NCI-H1048 (cell line): ENCODE data around the gene CTRL.

ENCODE experiments used
- DNase-seq: peaks from one replicate; lab custom pipeline; 2025; lab: John Stamatoyannopoulos, UW

The CTRL gene

DNA sequence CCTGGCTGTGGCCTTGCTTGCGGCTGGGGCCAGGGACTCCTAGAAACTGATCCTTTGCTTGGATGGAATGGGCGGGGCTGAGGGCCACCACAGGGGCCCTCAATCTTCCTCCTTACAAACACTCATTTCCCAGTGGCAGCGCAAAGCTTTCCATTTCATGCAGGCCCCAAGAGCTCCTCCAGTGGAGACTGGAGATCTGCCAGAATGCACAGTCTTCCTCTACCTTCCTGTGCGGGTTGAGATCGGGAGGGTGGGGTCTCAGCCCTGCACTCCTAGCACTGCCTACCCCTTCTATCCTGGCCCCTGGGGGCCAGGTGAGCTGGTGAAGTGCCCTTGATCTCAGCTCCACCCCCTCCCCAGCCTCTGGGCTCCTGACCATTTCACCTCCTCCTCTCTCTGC lies 45.3 kb downstream of the CTRL start:
- DNase-seq = no peak

DNA sequence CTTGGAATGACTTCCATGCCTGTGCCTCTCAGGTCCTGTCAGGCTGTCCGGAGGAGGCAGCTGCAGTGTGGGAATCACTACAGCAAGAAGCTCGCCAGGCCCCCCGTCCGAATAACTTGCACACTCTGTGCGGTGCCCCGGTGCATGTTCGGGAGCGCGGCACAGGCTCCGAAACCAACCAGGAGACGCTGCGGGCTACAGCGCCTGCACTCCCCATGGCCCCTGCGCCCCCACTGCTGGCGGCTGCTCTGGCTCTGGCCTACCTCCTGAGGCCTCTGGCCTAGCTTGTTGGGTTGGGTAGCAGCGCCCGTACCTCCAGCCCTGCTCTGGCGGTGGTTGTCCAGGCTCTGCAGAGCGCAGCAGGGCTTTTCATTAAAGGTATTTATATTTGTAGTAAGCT lies 45.7 kb downstream of the CTRL start:
- DNase-seq = no peak

DNA sequence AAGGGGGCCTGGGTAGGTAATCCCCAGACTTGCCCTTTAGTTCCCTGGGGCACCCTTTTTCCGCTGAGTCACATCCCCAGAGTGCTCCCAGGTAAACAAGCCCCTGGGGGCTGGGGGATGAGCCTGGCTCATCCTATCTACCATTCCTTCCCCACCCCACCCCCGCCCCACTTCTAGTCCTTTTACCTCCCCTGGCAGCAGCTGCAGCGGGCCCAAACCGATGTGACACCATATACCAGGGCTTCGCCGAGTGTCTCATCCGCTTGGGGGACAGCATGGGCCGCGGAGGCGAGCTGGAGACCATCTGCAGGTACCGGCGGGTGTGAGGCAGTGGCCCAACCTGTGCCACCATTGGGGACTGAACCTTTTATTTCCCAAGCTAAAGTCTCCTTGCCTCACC lies 46.1 kb downstream of the CTRL start:
- DNase-seq = no peak

DNA sequence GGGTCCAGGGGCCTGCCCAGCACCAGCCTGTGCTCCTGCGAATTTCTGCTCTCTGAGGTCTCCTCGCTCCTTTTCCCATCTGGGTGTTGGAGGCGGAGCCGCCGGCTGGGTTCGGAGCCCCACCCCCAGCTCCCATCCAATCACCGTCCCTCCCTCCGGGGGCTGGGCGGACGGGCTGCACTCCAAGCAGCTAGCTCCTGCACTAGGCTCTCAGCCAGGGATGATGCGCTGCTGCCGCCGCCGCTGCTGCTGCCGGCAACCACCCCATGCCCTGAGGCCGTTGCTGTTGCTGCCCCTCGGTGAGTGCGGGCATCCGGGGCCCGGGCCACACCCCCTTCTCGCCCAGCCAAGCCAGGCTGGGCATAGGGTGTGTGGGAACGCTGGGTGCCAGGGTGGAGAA lies 47.0 kb downstream of the CTRL start, which contains the start of gene NRN1L:
Gene NRN1L (plus strand): TSS at position 202 of the 400 bp plus-strand sequence. CDS start 19 bp downstream, at position 221.
- DNase-seq = peak; percentile 38

DNA sequence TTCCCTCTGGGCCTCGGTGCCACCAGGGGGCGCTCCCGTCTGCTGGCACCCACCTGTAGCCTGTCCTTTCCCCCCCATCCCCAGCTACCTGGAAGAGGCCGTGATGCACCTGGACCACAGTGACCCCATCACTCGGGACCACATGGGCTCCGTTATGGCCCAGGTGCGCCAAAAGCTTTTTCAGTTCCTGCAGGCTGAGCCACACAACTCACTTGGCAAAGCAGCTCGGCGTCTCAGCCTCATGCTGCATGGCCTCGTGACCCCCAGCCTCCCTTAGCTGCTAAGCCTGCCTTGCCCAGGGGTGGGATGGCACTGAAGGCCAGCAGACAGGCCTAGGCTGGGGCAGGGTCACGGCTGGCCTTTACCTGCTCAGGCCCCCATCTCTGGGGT lies 47.8 kb downstream of the CTRL start:
- DNase-seq = no peak

DNA sequence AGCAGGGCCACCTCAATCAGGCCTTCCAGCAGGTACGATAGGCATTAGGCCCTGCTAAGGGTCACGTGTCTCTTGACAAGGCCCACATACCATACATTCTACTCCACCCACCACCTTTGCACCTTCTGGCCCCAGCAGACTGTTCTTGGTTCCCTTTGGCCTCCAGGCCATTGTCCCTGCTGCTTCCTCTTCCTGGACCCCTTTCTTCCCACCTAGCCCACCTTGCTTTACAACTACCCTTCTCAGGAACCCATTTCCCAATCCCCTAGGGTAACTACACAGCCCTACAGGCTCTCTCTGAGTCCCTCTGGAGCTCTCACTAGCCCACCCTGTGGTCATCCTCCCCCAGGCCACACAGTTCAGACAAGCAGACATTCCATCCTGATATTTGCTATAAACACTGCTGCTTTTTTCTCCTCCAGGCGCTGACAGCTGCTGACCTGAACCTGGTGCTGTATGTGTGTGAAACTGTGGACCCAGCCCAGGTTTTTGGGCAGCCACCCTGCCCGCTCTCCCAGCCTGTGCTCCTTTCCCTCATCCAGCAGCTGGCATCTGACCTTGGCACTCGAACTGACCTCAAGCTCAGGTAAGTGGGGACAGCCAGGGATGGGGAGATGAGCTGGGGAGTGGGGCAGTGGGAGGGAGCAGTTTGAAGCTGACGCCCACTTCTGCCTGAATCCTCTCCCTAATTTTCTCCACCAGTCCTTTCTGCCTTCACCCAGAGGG lies 48.4 kb downstream of the CTRL start:
- no peak for DNase-seq

DNA sequence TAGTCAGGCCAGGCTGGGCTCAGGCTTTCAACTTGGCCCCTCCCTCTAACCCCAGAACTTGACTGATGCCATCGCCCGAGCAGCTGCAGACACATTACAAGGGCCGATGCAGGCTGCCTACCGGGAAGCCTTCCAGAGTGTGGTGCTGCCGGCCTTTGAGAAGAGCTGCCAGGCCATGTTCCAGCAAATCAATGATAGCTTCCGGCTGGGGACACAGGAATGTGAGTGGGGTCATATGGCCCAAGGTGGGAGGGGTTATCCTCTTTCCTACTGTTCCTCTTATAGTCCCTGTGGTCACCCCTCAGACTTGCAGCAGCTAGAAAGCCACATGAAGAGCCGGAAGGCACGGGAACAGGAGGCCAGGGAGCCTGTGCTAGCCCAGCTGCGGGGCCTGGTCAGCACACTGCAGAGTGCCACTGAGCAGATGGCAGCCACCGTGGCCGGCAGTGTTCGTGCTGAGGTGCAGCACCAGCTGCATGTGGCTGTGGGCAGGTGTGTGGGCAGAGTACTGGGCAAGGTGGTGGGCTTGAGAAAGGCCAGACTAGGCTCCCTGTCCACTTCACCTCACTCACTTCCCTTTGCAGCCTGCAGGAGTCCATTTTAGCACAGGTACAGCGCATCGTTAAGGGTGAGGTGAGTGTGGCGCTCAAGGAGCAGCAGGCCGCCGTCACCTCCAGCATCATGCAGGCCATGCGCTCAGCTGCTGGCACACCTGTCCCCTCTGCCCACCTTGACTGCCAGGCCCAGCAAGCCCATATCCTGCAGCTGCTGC lies 49.1 kb downstream of the CTRL start:
- no peak for DNase-seq

DNA sequence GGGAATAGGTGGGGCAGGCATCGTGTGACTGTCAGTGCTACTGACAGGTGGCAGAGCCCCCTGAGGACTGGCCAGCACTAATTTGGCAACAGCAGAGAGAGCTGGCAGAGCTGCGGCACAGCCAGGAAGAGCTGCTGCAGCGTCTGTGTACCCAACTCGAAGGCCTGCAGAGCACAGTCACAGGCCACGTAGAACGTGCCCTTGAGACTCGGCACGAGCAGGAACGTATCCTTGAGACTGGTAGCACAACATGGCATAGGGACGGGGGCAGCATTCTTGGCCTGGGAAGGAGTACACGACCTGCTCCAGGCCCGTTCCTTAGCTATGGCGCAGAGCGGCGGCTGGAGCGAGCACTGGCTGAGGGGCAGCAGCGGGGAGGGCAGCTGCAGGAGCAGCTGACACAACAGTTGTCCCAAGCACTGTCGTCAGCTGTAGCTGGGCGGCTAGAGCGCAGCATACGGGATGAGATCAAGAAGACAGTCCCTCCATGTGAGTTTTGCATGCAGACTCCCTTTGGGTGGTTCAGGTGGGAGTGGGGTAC lies 50.0 kb downstream of the CTRL start:
- DNase-seq = no peak

DNA sequence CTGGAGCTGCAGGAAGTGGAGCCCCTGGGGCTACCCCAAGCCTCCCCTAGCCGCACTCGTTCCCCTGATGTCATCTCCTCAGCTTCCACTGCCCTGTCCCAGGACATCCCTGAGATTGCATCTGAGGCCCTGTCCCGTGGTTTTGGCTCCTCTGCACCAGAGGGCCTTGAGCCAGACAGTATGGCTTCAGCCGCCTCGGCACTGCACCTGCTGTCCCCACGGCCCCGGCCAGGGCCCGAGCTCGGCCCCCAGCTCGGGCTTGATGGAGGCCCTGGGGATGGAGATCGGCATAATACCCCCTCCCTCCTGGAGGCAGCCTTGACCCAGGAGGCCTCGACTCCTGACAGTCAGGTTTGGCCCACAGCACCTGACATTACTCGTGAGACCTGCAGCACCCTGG lies 51.1 kb downstream of the CTRL start:
- DNase-seq = no peak

DNA sequence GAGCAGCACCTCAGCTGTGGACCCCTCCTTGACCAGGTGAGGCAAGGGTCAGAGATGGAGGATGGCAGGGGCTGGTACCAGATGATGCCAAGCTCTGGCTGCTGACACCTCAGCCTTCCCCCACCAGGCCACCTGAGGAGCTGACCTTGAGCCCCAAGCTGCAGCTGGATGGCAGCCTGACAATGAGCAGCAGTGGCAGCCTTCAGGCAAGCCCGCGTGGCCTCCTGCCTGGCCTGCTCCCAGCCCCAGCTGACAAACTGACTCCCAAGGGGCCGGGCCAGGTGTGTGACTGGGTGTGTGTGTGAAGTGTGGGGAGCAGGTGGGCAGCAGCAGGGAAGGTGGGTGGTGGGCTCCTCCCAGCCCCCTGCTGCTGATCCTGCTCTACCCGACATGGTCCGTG lies 51.7 kb downstream of the CTRL start:
- DNase-seq = no peak
